Measurements from ENCODE around the gene TPPP.

DNA sequence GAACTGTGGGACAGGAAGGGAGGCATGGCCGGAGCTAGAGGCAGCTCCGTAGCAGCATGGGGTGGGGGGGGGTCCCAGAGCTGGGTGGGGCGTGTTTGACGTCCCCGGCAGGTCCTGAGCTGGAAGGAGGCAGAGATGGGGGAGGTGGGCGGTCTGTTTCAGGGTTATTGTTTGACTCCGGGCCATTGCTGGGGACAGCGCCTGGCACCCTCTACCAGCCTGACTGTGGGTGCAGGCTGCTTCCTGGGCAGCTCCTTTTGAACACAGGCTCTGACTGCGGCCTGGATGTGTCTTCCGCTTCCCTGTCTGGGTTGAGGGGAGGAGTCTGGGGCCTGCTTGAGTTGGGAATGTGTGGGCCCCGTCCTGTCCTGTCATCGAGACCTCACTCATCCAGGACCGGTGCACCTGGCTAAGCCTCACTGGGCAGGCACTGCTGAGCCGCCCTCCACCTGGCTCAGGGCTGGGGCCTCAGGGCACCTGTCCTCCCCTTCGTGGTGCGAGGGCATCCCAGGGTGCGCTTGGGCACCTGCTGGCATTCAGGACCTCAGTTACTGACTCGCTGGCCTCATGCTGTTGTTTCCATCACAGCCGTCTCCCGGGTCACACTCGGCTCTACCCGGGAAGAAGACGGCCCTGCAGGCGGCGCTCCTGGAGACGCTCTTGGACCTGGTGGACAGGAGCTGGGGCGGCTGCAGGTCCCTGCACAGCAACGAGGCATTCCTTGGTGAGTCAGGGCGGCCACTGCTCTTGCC lies 54.5 kb downstream of the TPPP start:
- TF ChIP-seq YY1 (IDR thresholded peaks at IDR 0.05; ENCODE audit: insufficient read depth, insufficient read length) = no peak
- no peak for TF ChIP-seq ZNF274 (IDR thresholded peaks at IDR 0.05; ENCODE audit: low read depth, low read length)
- TF ChIP-seq SUZ12 (IDR thresholded peaks at IDR 0.05; ENCODE audit: extremely low read depth, insufficient read depth, insufficient read length) = no peak
